NCI-H2171 treated with DMSO at 0.1 percent for 48 hours (cell line): ENCODE data around the gene KIAA0319L.

Experiments used
- DNase-seq: peaks from one replicate; lab custom pipeline; 2025; lab: John Stamatoyannopoulos, UW

Gene KIAA0319L

GRCh38 chr1:35563166-35563565 is 6.0 kb upstream of the KIAA0319L start:
- DNase-seq: no peak

GRCh38 chr1:35561972-35562680 is 4.9 kb upstream of the KIAA0319L start:
- no peak for DNase-seq

- DNase-seq: no peak
Measured at GRCh38 chr1:35561297-35561971, 4.2 kb upstream of the KIAA0319L start.

GRCh38 chr1:35560256-35561225 is 3.3 kb upstream of the KIAA0319L start:
- no peak for DNase-seq

GRCh38 chr1:35559317-35559944 is 2.2 kb upstream of the KIAA0319L start:
- DNase-seq: no peak

GRCh38 chr1:35558374-35559316 is 1.4 kb upstream of the KIAA0319L start:
- DNase-seq: peak; percentile 24

- peak; percentile 96 for DNase-seq
Measured at GRCh38 chr1:35557611-35558373, 589 bp upstream of the KIAA0319L start, which contains the start of gene NCDN. TSS of gene NCDN (plus strand) at chr1:35557799. CDS start at chr1:35558191, 392 bp downstream.

- DNase-seq: peak; percentile 58
Measured at GRCh38 chr1:35556484-35557117, 602 bp downstream of the KIAA0319L start.

- DNase-seq: peak; percentile 82
Measured at GRCh38 chr1:35555601-35556477, 1.4 kb downstream of the KIAA0319L start.

- DNase-seq: no peak
Measured at GRCh38 chr1:35555212-35555584, 2.0 kb downstream of the KIAA0319L start.

GRCh38 chr1:35554266-35555211 is 2.7 kb downstream of the KIAA0319L start:
- peak; percentile 48 for DNase-seq

GRCh38 chr1:35553851-35554250 is 3.4 kb downstream of the KIAA0319L start:
- DNase-seq: no peak

- DNase-seq: no peak
Measured at GRCh38 chr1:35546614-35547013, 10.6 kb downstream of the KIAA0319L start.

GRCh38 chr1:35544976-35545375 is 12.2 kb downstream of the KIAA0319L start:
- peak; percentile 16 for DNase-seq

- DNase-seq: no peak
Measured at GRCh38 chr1:35539824-35540261, 17.4 kb downstream of the KIAA0319L start.

- peak; percentile 88 for DNase-seq
Measured at GRCh38 chr1:35539073-35539823, 18.0 kb downstream of the KIAA0319L start.
